ENCODE data around the gene RO60.

Gene RO60

DNA sequence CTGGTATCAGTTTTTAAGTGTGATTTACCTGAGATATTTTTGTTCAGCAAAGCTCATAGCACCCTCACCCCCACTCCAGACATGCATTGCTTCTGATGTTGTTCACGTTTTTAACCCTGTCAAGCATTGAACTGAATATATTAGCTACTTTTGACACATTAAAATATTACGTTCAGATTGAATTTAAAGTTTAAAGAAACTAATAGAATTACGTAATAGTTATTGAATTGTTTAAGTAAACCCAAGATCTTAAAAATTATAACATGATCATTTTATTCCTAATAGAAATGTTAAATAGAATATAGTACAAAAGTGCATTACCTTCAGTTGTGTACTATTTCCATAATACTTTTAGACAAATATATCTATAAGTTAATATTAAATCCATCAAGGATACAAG is 26.9 kb downstream of the RO60 start:
- DNase-seq (ENCODE audit: low read depth): no peak
- TF ChIP-seq, protein P1, sequence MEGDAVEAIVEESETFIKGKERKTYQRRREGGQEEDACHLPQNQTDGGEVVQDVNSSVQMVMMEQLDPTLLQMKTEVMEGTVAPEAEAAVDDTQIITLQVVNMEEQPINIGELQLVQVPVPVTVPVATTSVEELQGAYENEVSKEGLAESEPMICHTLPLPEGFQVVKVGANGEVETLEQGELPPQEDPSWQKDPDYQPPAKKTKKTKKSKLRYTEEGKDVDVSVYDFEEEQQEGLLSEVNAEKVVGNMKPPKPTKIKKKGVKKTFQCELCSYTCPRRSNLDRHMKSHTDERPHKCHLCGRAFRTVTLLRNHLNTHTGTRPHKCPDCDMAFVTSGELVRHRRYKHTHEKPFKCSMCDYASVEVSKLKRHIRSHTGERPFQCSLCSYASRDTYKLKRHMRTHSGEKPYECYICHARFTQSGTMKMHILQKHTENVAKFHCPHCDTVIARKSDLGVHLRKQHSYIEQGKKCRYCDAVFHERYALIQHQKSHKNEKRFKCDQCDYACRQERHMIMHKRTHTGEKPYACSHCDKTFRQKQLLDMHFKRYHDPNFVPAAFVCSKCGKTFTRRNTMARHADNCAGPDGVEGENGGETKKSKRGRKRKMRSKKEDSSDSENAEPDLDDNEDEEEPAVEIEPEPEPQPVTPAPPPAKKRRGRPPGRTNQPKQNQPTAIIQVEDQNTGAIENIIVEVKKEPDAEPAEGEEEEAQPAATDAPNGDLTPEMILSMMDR (IDR thresholded peaks at IDR 0.05; ENCODE audit: control insufficient read depth, insufficient read depth, low read depth, low read length, missing control alignments): no peak
- no peak overlapping the region for H3K4me3 ChIP-seq (ENCODE audit: control insufficient read depth, low read depth, low read length)

- no peak overlapping the region for H3K4me3 ChIP-seq (ENCODE audit: control insufficient read depth, low read depth, low read length)
- no peak for DNase-seq (ENCODE audit: low read depth)
- TF ChIP-seq, protein P1 (IDR thresholded peaks at IDR 0.05; ENCODE audit: control insufficient read depth, insufficient read depth, low read depth, low read length, missing control alignments): no peak
These were observed 28.5 kb downstream of the RO60 start for GRCh38 chr1:193087893-193088292.

GRCh38 chr1:193090865-193091264 is 31.5 kb downstream of the RO60 start:
- H3K4me3 ChIP-seq (ENCODE audit: control insufficient read depth, low read depth, low read length): no peak overlapping the region
- TF ChIP-seq, protein P1 (IDR thresholded peaks at IDR 0.05; ENCODE audit: control insufficient read depth, insufficient read depth, low read depth, low read length, missing control alignments): no peak
- no peak for DNase-seq (ENCODE audit: low read depth)

- TF ChIP-seq, protein P1 (IDR thresholded peaks at IDR 0.05; ENCODE audit: control insufficient read depth, insufficient read depth, low read depth, low read length, missing control alignments): no peak
- H3K4me3 ChIP-seq (ENCODE audit: control insufficient read depth, low read depth, low read length): no peak overlapping the region
- DNase-seq (ENCODE audit: low read depth): no peak
These were observed 34.7 kb downstream of the RO60 start for GRCh38 chr1:193094112-193094511.

GRCh38 chr1:193102662-193103061 is 43.2 kb downstream of the RO60 start:
- TF ChIP-seq, protein P1 (IDR thresholded peaks at IDR 0.05; ENCODE audit: control insufficient read depth, insufficient read depth, low read depth, low read length, missing control alignments): no peak
- H3K4me3 ChIP-seq (ENCODE audit: control insufficient read depth, low read depth, low read length): no peak overlapping the region
- DNase-seq (ENCODE audit: low read depth): no peak

- peak overlapping the region; percentile 59 for H3K4me3 ChIP-seq (ENCODE audit: control insufficient read depth, low read depth, low read length)
- no peak for DNase-seq (ENCODE audit: low read depth)
- TF ChIP-seq, protein P1 (IDR thresholded peaks at IDR 0.05; ENCODE audit: control insufficient read depth, insufficient read depth, low read depth, low read length, missing control alignments): no peak
These were observed 44.5 kb downstream of the RO60 start for GRCh38 chr1:193103759-193104501.
